ENCODE results near the gene SYT17. TPM values are rescaled to one million over a fixed set of nuclear protein-coding genes. Genes with fewer than 3 reads are reported as not detected.
A peak's percentile ranks its signal among the peaks of the same experiment; 100 is the strongest.

The SYT17 gene
- total RNA-seq, 1 experiment from 2014 or later: 10.3 TPM

GRCh38 chr16:19123535-19124178, 44.4 kb upstream of the SYT17 start (continued):
- TF ChIP-seq ZBTB33 (IDR thresholded peaks at IDR 0.05; ENCODE audit: extremely low read depth, insufficient replicate concordance, low read length) (no peak), EZH2phosphoT487 (IDR thresholded peaks at IDR 0.05; ENCODE audit: borderline replicate concordance) (no peak), POLR2A (IDR thresholded peaks at IDR 0.05; ENCODE audit: borderline replicate concordance, extremely low read depth, insufficient read depth, insufficient read length) (no peak), SP1 (IDR thresholded peaks at IDR 0.05; ENCODE audit: low read depth) (no peak), FOSL1 (IDR thresholded peaks at IDR 0.05; ENCODE audit: low read depth) (no peak), POLR2AphosphoS5 (IDR thresholded peaks at IDR 0.05; ENCODE audit: low read depth, low read length) (no peak), CEBPB (IDR thresholded peaks at IDR 0.05; ENCODE audit: low read depth) (no peak), RAD21 (IDR thresholded peaks at IDR 0.05; ENCODE audit: low read depth) (no peak), EZH2 (IDR thresholded peaks at IDR 0.05) (no peak)

- Histone ChIP-seq H2AFZ (ENCODE audit: low read depth, low read length, poor library complexity, severe bottlenecking) (no peak overlapping the region), H3K9me3 (ENCODE audit: control insufficient read depth in 1 of 2, insufficient read depth in 1 of 2, low read depth in 1 of 2, low read length in 2 of 2) (peaks cover 0 to 11% of the 10 kb centered on the region in 2 experiments; a peak in 1 of 4 replicates), H3K36me3 (ENCODE audit: control insufficient read depth in 1 of 2, insufficient read depth in 2 of 2, low read length in 2 of 2) (no peaks in the 10 kb centered on the region), H3K27me3 (ENCODE audit: insufficient read depth, low read length) (no peaks in the 10 kb centered on the region), H3K4me3 (replicated peaks in 1 of 2; ENCODE audit: low read depth in 1 of 2, low read length in 2 of 2) (no peak overlapping the region), H3K9ac (ENCODE audit: low read length) (no peak overlapping the region), H3K9me2 (ENCODE audit: insufficient read depth) (no peaks in the 10 kb centered on the region), H3K4me2 (ENCODE audit: low read length) (no peak overlapping the region), H3K4me1 (ENCODE audit: control insufficient read depth in 1 of 2, insufficient read depth in 2 of 2, low read length in 2 of 2) (peaks cover 19 to 24% of the 10 kb centered on the region in 2 experiments), H3K27ac (ENCODE audit: low read depth, low read length) (no peak overlapping the region), H4K20me1 (ENCODE audit: insufficient read depth) (no peaks in the 10 kb centered on the region), H3K79me2 (ENCODE audit: insufficient read depth, low read length) (no peaks in the 10 kb centered on the region)
- ChIA-PET RAD21 (ENCODE audit: low non-redundant PET in 1 of 2, low total read pairs in 2 of 2, uncharacterized antibody in 2 of 2, unreplicated experiment in 2 of 2) (no interaction called here), POLR2A (no interaction called here), CTCF (interaction anchor here (1.1 kb wide), 1 partner anchor 12 kb away, joined by 3 read pairs; no protein-coding TSS in a partner anchor)
- intact Hi-C loops (cut with micrococcal nuclease): no loop called here
- ATAC-seq: no peak
- TF ChIP-seq YY1 (IDR thresholded peaks at IDR 0.05; ENCODE audit: extremely low read depth, insufficient replicate concordance, low read depth, low read length) (no peak), EGR1 (IDR thresholded peaks at IDR 0.05; ENCODE audit: low read depth) (no peak), SIN3A (IDR thresholded peaks at IDR 0.05; ENCODE audit: low read depth) (no peak), FOSL1 (IDR thresholded peaks at IDR 0.05; ENCODE audit: low read depth) (no peak), EZH2 (IDR thresholded peaks at IDR 0.05) (no peak), SP1 (IDR thresholded peaks at IDR 0.05; ENCODE audit: low read depth) (no peak), CEBPB (IDR thresholded peaks at IDR 0.05; ENCODE audit: low read depth) (no peak)
- TF ChIP-seq, protein P1, sequence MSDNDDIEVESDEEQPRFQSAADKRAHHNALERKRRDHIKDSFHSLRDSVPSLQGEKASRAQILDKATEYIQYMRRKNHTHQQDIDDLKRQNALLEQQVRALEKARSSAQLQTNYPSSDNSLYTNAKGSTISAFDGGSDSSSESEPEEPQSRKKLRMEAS (IDR thresholded peaks at IDR 0.05): 0 out of 2 replicates have a peak, but pooled peaks have one; percentile 21
- no peak for DNase-seq (ENCODE audit: low read depth, low spot score)
- no TSS peak for BruUV-seq (replicated peaks)
These were observed 41.7 kb upstream of the SYT17 start for GRCh38 chr16:19126300-19126699.
